ENCODE data around the gene FGG. TPM values are rescaled to one million over a fixed set of nuclear protein-coding genes. Genes with fewer than 3 reads are reported as not detected.

Gene FGG
- total and polyA plus RNA-seq, 2 of the 13 experiments (the other 11 are each of a cell fraction or from before 2014, with no cell fraction given) = 1,037 to 2,423 TPM

DNA sequence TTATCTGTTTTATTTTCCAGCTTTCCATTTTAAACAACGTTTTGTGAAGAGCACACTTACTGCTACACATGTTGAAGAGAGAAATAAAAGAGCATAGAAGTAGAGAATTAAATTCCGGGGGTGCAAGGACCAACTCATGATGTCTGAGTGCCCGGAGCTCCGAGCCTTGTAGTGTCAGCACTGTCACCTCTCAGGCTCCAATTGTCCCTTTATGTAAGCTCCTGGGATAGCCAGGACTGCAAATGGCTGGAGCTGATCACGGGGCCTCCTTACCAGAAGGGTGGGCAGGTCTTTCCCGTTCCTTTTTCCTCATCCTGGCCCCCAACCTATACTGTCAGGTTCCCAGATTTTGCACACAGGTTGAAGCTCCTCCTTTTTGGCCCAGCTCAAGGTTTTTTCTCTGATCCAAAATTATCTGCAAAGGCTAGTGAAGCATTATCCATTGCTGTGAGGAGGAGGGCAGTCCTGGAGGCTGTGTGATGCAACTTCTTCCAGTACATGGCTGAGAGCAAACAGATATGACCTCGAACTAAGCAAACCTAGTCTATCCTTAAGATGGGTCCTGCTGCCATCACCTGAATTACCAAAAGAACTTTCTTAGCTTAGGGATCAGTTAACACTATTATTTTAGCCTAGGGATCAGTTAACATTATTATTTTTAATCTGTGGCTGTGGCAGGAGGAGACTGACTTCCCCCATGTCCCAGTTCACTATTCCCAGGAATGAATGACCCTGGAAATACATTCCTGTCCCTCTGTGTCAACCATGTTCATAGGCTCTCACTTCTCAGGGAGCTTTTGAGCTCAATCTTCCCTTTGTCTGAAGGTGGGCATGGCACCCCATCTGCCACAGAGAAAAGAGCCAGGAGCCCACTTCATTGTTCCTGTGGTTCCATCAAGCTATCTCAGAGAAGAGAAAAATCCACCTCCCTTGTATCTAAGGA lies at the start of gene FGG (continued):
- TF ChIP-seq, protein P1, sequence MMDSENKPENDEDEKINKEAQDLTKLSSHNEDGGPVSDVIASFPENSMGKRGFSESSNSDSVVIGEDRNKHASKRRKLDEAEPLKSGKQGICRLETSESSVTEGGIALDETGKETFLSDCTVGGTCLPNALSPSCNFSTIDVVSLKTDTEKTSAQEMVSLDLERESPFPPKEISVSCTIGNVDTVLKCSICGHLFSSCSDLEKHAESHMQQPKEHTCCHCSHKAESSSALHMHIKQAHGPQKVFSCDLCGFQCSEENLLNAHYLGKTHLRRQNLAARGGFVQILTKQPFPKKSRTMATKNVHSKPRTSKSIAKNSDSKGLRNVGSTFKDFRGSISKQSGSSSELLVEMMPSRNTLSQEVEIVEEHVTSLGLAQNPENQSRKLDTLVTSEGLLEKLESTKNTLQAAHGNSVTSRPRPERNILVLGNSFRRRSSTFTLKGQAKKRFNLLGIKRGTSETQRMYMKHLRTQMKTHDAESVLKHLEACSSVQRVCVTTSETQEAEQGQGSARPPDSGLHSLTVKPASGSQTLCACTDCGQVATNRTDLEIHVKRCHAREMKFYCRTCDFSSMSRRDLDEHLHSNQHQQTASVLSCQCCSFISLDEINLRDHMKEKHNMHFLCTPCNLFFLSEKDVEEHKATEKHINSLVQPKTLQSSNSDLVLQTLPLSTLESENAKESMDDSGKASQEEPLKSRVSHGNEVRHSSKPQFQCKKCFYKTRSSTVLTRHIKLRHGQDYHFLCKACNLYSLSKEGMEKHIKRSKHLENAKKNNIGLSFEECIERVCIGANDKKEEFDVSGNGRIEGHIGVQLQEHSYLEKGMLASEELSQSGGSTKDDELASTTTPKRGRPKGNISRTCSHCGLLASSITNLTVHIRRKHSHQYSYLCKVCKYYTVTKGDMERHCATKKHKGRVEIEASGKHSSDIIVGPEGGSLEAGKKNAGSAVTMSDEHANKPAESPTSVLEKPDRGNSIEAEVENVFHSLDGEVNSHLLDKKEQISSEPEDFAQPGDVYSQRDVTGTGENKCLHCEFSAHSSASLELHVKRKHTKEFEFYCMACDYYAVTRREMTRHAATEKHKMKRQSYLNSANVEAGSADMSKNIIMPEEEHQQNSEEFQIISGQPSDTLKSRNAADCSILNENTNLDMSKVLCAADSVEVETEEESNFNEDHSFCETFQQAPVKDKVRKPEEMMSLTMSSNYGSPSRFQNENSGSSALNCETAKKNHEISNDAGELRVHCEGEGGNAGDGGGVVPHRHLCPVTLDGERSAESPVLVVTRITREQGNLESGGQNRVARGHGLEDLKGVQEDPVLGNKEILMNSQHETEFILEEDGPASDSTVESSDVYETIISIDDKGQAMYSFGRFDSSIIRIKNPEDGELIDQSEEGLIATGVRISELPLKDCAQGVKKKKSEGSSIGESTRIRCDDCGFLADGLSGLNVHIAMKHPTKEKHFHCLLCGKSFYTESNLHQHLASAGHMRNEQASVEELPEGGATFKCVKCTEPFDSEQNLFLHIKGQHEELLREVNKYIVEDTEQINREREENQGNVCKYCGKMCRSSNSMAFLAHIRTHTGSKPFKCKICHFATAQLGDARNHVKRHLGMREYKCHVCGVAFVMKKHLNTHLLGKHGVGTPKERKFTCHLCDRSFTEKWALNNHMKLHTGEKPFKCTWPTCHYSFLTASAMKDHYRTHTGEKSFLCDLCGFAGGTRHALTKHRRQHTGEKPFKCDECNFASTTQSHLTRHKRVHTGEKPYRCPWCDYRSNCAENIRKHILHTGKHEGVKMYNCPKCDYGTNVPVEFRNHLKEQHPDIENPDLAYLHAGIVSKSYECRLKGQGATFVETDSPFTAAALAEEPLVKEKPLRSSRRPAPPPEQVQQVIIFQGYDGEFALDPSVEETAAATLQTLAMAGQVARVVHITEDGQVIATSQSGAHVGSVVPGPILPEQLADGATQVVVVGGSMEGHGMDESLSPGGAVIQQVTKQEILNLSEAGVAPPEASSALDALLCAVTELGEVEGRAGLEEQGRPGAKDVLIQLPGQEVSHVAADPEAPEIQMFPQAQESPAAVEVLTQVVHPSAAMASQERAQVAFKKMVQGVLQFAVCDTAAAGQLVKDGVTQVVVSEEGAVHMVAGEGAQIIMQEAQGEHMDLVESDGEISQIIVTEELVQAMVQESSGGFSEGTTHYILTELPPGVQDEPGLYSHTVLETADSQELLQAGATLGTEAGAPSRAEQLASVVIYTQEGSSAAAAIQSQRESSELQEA (CRISPR knock-in tag; IDR thresholded peaks at IDR 0.05; ENCODE audit: not compliant biosample characterization) = no peak
- TF ChIP-seq NKX3-1 (CRISPR knock-in tag; IDR thresholded peaks at IDR 0.05) (no peak), TARDBP (CRISPR knock-in tag; IDR thresholded peaks at IDR 0.05) (no peak), ZHX2 (IDR thresholded peaks at IDR 0.05; ENCODE audit: low read depth) (no peak; the same call in 1 of the 2 replicates), ZHX2 (CRISPR knock-in tag; IDR thresholded peaks at IDR 0.05; ENCODE audit: borderline replicate concordance) (no peak), ZNF557 (CRISPR knock-in tag; IDR thresholded peaks at IDR 0.05) (no peak), GZF1 (CRISPR knock-in tag; IDR thresholded peaks at IDR 0.05) (no peak), CBFB (CRISPR knock-in tag; IDR thresholded peaks at IDR 0.05) (no peak), ZNF770 (CRISPR knock-in tag; IDR thresholded peaks at IDR 0.05) (0 out of 2 replicates have a peak, but pooled peaks have one; percentile 46), ZNF713 (CRISPR knock-in tag; IDR thresholded peaks at IDR 0.05) (no peak), ZNF33B (CRISPR knock-in tag; IDR thresholded peaks at IDR 0.05) (no peak)

All from HepG2 (cell line).